ENCODE measurements around the gene TMEM165. TPM values are rescaled to one million over a fixed set of nuclear protein-coding genes. Genes with fewer than 3 reads are reported as not detected.

Gene TMEM165
- total and polyA plus RNA-seq, 2 of the 4 experiments (the other 2 are of a cell fraction), result 49.6 to 83.0 TPM

GRCh38 chr4:55346851-55347255 lies 48.9 kb upstream of the TMEM165 start (continued):
- no peak for TF ChIP-seq USF2 (IDR thresholded peaks at IDR 0.05; ENCODE audit: low read depth, low read length)
- no peak for TF ChIP-seq CEBPB (IDR thresholded peaks at IDR 0.05; ENCODE audit: low read depth, low read length)
- TF ChIP-seq RFX5 (IDR thresholded peaks at IDR 0.05; ENCODE audit: low read depth, low read length), result no peak
- TF ChIP-seq CHD1 (IDR thresholded peaks at IDR 0.05; ENCODE audit: low read depth, low read length), result no peak
- TF ChIP-seq MAZ (IDR thresholded peaks at IDR 0.05; ENCODE audit: borderline replicate concordance, low read depth, low read length), result no peak
